ENCODE measurements around the gene ZNF862. TPM values are rescaled to one million over a fixed set of nuclear protein-coding genes. Genes with fewer than 3 reads are reported as not detected.

ZNF862 gene
- total RNA-seq, 4 donors from 2014 or later = 12.9 to 18.1 (median 14.7) TPM

GRCh38 chr7:149859876-149860275, 21.7 kb downstream of the ZNF862 start:
- no peak for TF ChIP-seq CTCF (IDR thresholded peaks at IDR 0.05; ENCODE audit: low read depth)

GRCh38 chr7:149860821-149861727, 22.9 kb downstream of the ZNF862 start:
- TF ChIP-seq CTCF (IDR thresholded peaks at IDR 0.05; ENCODE audit: low read depth) = no peak

- no peak for TF ChIP-seq CTCF (IDR thresholded peaks at IDR 0.05; ENCODE audit: low read depth)
These were observed 23.5 kb downstream of the ZNF862 start for GRCh38 chr7:149861728-149862045.

GRCh38 chr7:149862156-149862555, 24.0 kb downstream of the ZNF862 start:
- no peak for TF ChIP-seq CTCF (IDR thresholded peaks at IDR 0.05; ENCODE audit: low read depth)

GRCh38 chr7:149863500-149863899, 25.3 kb downstream of the ZNF862 start:
- TF ChIP-seq CTCF (IDR thresholded peaks at IDR 0.05; ENCODE audit: low read depth) = no peak

- no peak for TF ChIP-seq CTCF (IDR thresholded peaks at IDR 0.05; ENCODE audit: low read depth)
These were observed 25.8 kb downstream of the ZNF862 start for GRCh38 chr7:149864023-149864422.

- no peak for TF ChIP-seq CTCF (IDR thresholded peaks at IDR 0.05; ENCODE audit: low read depth)
These were observed 26.6 kb downstream of the ZNF862 start for GRCh38 chr7:149864751-149865150.
